ENCODE results near the gene PROC.

PROC gene

DNA sequence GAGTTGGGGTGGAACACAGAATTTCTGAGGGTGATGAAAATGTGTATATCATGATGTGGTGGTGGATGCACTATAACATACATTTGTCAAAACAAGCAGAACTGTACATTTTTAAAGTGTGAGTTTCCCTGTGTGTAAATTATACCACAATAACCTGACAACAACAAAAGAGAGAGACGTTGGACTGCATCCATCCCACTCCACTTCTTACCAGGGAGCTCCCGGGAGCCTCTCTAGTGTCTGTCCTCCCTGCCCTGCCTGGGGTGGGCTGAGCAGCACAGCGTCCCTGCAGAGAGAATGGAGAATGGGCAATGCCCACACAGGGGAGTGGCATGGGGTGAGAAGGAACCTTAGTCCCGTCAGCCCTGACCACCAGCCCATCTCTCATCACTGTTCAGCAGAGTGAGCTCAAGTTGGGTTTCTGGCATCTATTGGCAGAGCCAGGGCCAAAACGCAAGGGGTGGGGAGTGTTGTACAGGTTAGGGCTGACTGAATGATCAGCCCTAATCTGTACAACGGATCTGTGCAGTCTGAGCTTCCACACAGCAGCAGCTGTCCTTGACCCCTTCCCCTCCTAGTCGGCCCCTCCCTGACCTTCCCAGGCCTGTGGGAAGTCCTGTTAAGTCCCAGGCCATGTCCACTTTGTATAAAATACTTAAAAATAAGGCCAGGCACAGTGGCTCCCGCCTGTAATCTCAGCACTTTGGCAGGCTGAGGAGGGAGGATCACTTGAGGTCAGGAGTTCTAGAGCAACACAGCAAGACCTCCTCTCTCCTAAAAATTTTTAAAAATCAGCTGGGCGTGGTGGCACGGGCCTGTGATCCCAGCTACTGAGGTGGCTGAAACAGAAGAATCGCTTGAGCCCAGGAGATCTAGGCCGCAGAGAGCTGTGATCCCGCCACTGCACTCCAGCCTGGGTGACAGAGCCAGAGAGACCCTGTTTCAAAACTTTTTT lies 3.3 kb upstream of the PROC start:
- DNase-seq, result no peak

- peak; percentile 31 for DNase-seq
These were observed 2.4 kb upstream of the PROC start for GRCh38 chr2:127415593-127416505.

DNA sequence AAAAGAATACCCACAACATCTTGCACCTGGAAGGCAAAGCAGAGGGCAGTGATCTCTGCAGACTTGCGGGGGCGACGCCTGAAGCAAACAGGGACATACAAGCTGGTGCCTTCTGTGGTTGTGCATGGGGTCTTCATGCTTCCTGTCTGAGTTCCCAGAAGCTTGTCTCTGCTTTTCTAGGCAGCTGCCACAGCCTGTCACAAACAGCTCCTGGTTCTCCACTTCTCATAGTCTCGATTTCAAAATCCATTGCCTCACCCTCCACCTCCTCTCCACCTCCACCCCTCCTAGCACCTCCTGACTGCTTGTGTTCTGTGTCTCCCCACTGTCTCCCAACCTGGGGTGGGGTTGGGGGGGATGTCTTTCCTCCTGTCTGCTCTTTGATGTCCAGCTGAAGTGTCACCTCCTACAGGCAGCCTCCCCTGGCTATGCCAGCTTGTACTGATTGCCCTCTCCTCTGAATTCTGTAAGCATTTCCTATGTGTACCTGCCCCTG lies 1.7 kb upstream of the PROC start:
- no peak for DNase-seq

GRCh38 chr2:127417406-127417805 lies 821 bp upstream of the PROC start:
- DNase-seq, result no peak

DNA sequence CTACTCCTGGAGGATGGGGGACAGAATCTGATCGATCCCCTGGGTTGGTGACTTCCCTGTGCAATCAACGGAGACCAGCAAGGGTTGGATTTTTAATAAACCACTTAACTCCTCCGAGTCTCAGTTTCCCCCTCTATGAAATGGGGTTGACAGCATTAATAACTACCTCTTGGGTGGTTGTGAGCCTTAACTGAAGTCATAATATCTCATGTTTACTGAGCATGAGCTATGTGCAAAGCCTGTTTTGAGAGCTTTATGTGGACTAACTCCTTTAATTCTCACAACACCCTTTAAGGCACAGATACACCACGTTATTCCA lies 844 bp downstream of the PROC start:
- DNase-seq, result no peak

DNA sequence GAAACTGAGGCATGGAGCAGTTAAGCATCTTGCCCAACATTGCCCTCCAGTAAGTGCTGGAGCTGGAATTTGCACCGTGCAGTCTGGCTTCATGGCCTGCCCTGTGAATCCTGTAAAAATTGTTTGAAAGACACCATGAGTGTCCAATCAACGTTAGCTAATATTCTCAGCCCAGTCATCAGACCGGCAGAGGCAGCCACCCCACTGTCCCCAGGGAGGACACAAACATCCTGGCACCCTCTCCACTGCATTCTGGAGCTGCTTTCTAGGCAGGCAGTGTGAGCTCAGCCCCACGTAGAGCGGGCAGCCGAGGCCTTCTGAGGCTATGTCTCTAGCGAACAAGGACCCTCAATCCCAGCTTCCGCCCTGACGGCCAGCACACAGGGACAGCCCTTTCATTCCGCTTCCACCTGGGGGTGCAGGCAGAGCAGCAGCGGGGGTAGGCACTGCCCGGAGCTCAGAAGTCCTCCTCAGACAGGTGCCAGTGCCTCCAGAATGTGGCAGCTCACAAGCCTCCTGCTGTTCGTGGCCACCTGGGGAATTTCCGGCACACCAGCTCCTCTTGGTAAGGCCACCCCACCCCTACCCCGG lies 1.3 kb downstream of the PROC start:
- DNase-seq, result no peak

DNA sequence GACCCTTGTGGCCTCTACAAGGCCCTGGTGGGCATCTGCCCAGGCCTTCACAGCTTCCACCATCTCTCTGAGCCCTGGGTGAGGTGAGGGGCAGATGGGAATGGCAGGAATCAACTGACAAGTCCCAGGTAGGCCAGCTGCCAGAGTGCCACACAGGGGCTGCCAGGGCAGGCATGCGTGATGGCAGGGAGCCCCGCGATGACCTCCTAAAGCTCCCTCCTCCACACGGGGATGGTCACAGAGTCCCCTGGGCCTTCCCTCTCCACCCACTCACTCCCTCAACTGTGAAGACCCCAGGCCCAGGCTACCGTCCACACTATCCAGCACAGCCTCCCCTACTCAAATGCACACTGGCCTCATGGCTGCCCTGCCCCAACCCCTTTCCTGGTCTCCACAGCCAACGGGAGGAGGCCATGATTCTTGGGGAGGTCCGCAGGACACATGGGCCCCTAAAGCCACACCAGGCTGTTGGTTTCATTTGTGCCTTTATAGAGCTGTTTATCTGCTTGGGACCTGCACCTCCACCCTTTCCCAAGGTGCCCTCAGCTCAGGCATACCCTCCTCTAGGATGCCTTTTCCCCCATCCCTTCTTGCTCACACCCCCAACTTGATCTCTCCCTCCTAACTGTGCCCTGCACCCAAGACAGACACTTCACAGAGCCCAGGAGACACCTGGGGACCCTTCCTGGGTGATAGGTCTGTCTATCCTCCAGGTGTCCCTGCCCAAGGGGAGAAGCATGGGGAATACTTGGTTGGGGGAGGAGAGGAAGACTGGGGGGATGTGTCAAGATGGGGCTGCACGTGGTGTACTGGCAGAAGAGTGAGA lies 2.0 kb downstream of the PROC start:
- no peak for DNase-seq

GRCh38 chr2:127421116-127421800 lies 3.0 kb downstream of the PROC start:
- DNase-seq, result no peak

GRCh38 chr2:127421871-127422558 lies 3.8 kb downstream of the PROC start:
- no peak for DNase-seq

DNA sequence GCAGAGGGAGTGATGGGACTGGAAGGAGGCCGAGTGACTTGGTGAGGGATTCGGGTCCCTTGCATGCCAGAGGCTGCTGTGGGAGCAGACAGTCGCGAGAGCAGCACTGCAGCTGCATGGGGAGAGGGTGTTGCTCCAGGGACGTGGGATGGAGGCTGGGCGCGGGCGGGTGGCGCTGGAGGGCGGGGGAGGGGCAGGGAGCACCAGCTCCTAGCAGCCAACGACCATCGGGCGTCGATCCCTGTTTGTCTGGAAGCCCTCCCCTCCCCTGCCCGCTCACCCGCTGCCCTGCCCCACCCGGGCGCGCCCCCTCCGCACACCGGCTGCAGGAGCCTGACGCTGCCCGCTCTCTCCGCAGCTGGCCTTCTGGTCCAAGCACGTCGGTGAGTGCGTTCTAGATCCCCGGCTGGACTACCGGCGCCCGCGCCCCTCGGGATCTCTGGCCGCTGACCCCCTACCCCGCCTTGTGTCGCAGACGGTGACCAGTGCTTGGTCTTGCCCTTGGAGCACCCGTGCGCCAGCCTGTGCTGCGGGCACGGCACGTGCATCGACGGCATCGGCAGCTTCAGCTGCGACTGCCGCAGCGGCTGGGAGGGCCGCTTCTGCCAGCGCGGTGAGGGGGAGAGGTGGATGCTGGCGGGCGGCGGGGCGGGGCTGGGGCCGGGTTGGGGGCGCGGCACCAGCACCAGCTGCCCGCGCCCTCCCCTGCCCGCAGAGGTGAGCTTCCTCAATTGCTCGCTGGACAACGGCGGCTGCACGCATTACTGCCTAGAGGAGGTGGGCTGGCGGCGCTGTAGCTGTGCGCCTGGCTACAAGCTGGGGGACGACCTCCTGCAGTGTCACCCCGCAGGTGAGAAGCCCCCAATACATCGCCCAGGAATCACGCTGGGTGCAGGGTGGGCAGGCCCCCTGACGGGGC lies 4.6 kb downstream of the PROC start:
- peak; percentile 47 for DNase-seq

DNA sequence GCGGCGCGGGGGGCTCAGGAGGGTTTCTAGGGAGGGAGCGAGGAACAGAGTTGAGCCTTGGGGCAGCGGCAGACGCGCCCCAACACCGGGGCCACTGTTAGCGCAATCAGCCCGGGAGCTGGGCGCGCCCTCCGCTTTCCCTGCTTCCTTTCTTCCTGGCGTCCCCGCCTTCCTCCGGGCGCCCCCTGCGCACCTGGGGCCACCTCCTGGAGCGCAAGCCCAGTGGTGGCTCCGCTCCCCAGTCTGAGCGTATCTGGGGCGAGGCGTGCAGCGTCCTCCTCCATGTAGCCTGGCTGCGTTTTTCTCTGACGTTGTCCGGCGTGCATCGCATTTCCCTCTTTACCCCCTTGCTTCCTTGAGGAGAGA lies 5.2 kb downstream of the PROC start:
- DNase-seq, result peak; percentile 16

- DNase-seq, result no peak
These were observed 5.7 kb downstream of the PROC start for GRCh38 chr2:127423880-127424279.

DNA sequence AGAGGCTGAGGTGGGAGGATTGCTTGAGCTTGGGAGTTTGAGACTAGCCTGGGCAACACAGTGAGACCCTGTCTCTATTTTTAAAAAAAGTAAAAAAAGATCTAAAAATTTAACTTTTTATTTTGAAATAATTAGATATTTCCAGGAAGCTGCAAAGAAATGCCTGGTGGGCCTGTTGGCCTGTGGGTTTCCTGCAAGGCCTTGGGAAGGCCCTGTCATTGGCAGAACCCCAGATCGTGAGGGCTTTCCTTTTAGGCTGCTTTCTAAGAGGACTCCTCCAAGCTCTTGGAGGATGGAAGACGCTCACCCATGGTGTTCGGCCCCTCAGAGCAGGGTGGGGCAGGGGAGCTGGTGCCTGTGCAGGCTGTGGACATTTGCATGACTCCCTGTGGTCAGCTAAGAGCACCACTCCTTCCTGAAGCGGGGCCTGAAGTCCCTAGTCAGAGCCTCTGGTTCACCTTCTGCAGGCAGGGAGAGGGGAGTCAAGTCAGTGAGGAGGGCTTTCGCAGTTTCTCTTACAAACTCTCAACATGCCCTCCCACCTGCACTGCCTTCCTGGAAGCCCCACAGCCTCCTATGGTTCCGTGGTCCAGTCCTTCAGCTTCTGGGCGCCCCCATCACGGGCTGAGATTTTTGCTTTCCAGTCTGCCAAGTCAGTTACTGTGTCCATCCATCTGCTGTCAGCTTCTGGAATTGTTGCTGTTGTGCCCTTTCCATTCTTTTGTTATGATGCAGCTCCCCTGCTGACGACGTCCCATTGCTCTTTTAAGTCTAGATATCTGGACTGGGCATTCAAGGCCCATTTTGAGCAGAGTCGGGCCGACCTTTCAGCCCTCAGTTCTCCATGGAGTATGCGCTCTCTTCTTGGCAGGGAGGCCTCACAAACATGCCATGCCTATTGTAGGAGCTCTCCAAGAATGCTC lies 6.6 kb downstream of the PROC start:
- DNase-seq, result no peak

- no peak for DNase-seq
These were observed 7.6 kb downstream of the PROC start for GRCh38 chr2:127425540-127426490.

GRCh38 chr2:127426501-127427354 lies 8.5 kb downstream of the PROC start:
- no peak for DNase-seq

GRCh38 chr2:127427376-127428056 lies 9.3 kb downstream of the PROC start:
- DNase-seq, result no peak
